Breast epithelium (tissue), 4 donors: ENCODE results near the gene DNAI1. TPM values are rescaled to one million over a fixed set of nuclear protein-coding genes. Genes with fewer than 3 reads are reported as not detected.
"Not testable (repeated sequence)": the region's sequence is repeated elsewhere in the genome, so short reads cannot be mapped to it uniquely, and the experiment has no call there.

ENCODE experiments used
- DNase-seq, 2 donors: peaks; one replicate each; pipeline ENCODE4 v3.0.0-alpha.2; 2019; ENCODE audit warnings: low spot score in 2 of 2
- H3K27ac ChIP-seq, 2 donors: fragments of 200-600 bp; sonication (generic) in 1 of 2; one replicate each; pipeline ENCODE4 v1.5.1; 2016 to 2019; ENCODE audit warnings: mild to moderate bottlenecking in 1 of 2
- H3K27me3 ChIP-seq, 2 donors: fragments of 200-600 bp; sonication (generic) in 1 of 2; one replicate each; pipeline versions ENCODE4 v1.5.1 to v1.6.0; 2017 to 2019; ENCODE audit warnings: control low read depth in 1 of 2, mild to moderate bottlenecking in 1 of 2
- H3K36me3 ChIP-seq: fragments of 200-600 bp; one replicate; pipeline ENCODE4 v1.5.1; 2019
- H3K4me1 ChIP-seq, 2 donors: fragments of 200-600 bp; sonication (generic); one replicate each; pipeline ENCODE4 v1.5.1; 2016 to 2019; ENCODE audit warnings: control low read depth in 1 of 2
- H3K4me3 ChIP-seq, 3 donors: fragments of 200-600 bp; sonication (generic); 1 replicate in 2 of 3; 2 replicates in 1 of 3; pipeline ENCODE4 v1.5.1; 2016 to 2019; ENCODE audit warnings: mild to moderate bottlenecking in 3 of 3, moderate library complexity in 2 of 3
- H3K9me3 ChIP-seq, 2 donors: fragments of 200-600 bp; sonication (generic) in 1 of 2; one replicate each; pipeline ENCODE4 v1.5.1; 2016 to 2019; ENCODE audit warnings: control low read depth in 1 of 2
- POLR2A ChIP-seq: fragments of 450-650 bp; IDR thresholded peaks from one replicate; pipeline ENCODE4 v1.6.1; 2016; ENCODE audit warnings: antibody characterized with exemption, mild to moderate bottlenecking, moderate library complexity
- POLR2AphosphoS5 ChIP-seq, 3 donors: sonication (generic); formaldehyde crosslinking; IDR thresholded peaks; one replicate each; pipeline ENCODE4 v1.6.1; 2017; ENCODE audit warnings: antibody characterized with exemption in 3 of 3
- intact Hi-C: fragments of 100-400 bp; cut with DNase I; formaldehyde crosslinking; loops from one replicate; pipeline ENCODE4 v1.15.1; 2023; ENCODE audit warnings: low total_unique reads
- total RNA-seq, 3 donors: library from RNA; depleted of rRNA; stranded (reverse); fragments of >200 nt; gene quantifications; one replicate each; pipeline ENCODE4 v1.1.0, GENCODE V29; 2016
- TF ChIP-seq, protein P1 (sequence below), 3 donors: fragments of 450-650 bp; IDR thresholded peaks; one replicate each; pipeline ENCODE4 v1.5.1; 2016 to 2017; ENCODE audit warnings: antibody characterized with exemption in 3 of 3, mild to moderate bottlenecking in 3 of 3, moderate library complexity in 3 of 3

The DNAI1 gene
- total RNA-seq, 3 donors from 2014 or later = 1.6 to 3.2 TPM; not detected in 1

DNA sequence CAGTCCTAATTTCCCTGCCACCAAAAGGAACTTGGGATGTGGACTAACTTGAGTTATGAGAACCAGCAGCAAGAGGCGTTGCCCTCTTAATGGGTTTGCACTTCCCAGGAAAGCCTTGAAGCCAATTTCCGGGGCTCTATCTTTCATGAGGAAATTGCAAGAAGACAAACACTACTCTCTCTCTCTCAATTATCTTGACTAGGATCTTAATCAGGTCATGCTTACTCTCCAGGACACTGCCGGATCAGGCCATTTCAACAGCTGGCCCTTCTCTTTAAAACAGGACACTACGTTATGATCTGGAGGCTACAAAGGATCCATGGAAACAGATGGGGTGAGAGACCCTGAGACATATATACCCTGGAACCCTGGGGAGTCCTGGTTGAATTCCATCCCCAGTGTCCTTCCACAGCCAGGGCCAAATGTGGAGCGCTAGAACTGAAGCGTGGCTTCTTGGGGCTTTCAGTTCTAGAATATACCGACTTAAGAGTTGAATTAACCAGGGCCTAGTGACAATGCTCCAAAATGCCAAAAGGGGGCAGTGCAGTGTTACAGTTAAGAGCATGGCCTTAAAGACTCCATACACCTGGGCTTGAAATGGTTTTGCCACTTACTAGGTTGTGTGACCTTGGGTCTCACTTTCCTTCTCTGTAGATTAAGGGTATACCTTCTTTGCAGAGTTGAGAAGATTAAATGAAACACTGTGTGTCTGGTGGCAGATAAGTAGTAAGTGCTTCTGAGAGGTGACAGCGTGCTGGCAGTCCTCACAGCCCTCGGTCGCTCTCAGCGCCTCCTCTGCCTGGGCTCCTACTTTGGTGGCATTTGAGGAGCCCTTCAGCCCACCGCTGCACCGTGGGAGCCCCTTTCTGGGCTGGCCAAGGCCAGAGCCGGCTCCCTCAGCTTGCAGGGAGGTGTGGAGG is 21.3 kb upstream of the DNAI1 start:
- TF ChIP-seq, protein P1, sequence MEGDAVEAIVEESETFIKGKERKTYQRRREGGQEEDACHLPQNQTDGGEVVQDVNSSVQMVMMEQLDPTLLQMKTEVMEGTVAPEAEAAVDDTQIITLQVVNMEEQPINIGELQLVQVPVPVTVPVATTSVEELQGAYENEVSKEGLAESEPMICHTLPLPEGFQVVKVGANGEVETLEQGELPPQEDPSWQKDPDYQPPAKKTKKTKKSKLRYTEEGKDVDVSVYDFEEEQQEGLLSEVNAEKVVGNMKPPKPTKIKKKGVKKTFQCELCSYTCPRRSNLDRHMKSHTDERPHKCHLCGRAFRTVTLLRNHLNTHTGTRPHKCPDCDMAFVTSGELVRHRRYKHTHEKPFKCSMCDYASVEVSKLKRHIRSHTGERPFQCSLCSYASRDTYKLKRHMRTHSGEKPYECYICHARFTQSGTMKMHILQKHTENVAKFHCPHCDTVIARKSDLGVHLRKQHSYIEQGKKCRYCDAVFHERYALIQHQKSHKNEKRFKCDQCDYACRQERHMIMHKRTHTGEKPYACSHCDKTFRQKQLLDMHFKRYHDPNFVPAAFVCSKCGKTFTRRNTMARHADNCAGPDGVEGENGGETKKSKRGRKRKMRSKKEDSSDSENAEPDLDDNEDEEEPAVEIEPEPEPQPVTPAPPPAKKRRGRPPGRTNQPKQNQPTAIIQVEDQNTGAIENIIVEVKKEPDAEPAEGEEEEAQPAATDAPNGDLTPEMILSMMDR (IDR thresholded peaks at IDR 0.05) = peak; percentile 16 to 73 (median 67)
- TF ChIP-seq POLR2A = no peak
- H3K27me3 ChIP-seq = no peaks in the 10 kb centered on the region
- H3K27ac ChIP-seq = no peak overlapping the region
- DNase-seq = peak in 1 of 2 donors; percentile 42
- no peaks in the 10 kb centered on the region for H3K9me3 ChIP-seq
- H3K4me1 ChIP-seq = no peaks in the 10 kb centered on the region
- no peak overlapping the region for H3K4me3 ChIP-seq
- H3K36me3 ChIP-seq = no peaks in the 10 kb centered on the region
- intact Hi-C loops = no loop called here

DNA sequence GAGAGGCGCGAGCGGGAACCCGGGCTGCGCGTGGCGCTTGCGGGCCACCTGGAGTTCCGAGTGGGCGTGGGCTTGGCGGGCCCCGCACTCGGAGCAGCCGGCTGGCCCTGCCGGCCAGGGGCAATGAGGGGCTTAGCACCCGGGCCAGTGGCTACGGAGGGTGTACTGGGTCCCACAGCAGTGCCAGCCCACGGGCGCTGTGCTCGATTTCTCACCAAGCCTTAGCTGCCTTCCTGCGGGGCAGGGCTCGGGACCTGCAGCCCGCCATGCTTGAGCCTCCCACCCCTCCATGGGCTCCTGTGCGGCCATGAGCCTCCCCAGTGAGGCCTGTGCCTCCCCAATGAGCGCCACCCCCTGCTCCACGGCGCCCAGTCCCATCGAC is 20.7 kb upstream of the DNAI1 start:
- DNase-seq, H3K9me3 ChIP-seq, H3K4me1 ChIP-seq, H3K27me3 ChIP-seq, H3K27ac ChIP-seq, H3K36me3 ChIP-seq, H3K4me3 ChIP-seq, intact Hi-C loops: not testable (repeated sequence)

DNA sequence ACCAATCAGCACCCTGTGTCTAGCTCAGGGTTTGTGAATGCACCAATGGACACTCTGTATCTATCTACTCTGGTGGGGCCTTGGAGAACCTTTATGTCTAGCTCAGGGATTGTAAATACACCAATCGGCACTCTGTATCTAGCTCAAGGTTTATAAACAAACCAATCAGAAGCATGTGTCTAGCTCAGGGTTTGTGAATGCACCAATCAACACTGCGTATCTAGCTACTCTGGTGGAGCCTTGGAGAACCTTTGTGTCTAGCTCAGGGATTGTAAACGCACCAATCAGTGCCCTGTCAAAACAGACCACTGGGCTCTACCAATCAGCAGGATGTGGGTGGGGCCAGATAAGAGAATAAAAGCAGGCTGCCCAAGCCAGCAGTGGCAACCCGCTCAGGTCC is 20.1 kb upstream of the DNAI1 start:
- intact Hi-C loops, H3K4me1 ChIP-seq, H3K4me3 ChIP-seq, DNase-seq, H3K27ac ChIP-seq, H3K9me3 ChIP-seq, H3K27me3 ChIP-seq, H3K36me3 ChIP-seq: not testable (repeated sequence)

DNA sequence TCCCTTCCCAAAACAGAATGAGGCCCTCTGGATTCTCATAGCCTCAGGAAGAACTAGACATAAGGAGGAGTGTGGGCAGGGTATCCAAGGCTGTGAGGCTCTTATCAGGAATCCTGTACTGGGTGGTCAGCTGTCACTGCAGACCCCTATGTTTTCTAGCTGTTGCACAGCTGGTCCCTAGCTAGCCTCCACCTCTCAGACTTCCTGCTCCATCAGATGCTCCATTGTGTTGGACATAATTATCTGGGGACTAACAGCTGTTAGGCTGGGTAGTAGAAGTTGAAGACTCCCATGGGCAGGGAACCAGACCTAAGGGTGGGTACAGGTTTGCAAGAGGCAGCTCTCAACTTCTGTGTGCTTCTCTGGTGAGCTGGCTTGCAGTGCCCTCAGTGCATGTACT is 18.6 kb upstream of the DNAI1 start:
- TF ChIP-seq POLR2AphosphoS5 (IDR thresholded peaks at IDR 0.05) = no peak
- no peak for TF ChIP-seq POLR2A
- TF ChIP-seq, protein P1 (IDR thresholded peaks at IDR 0.05) = no peak
- H3K9me3 ChIP-seq = no peaks in the 10 kb centered on the region
- intact Hi-C loops = no loop called here
- H3K27me3 ChIP-seq = no peaks in the 10 kb centered on the region
- no peaks in the 10 kb centered on the region for H3K4me1 ChIP-seq
- H3K36me3 ChIP-seq = no peaks in the 10 kb centered on the region
- no peak overlapping the region for H3K27ac ChIP-seq
- no peak for DNase-seq
- H3K4me3 ChIP-seq = no peak overlapping the region

DNA sequence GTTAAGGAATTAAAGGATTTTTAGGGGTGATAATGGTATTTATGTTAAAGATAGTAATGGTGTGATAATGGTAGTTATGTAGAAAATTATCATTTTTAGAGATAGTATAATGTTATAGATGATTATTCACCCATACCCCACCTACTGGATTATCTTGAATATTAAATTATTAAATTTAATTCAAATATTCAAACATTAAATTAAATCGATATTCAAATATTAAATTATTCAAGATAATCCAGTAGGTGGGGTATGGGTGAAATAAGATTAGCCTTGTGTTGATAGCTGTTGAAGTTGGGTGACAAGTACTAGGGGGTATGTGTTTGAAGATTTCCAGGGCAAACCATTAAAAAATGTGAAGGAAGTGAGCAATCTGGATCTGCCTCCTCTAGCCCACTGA is 15.8 kb upstream of the DNAI1 start:
- Histone ChIP-seq H3K4me1 (no peaks in the 10 kb centered on the region), H3K36me3 (no peaks in the 10 kb centered on the region), H3K4me3 (no peak overlapping the region), H3K9me3 (no peaks in the 10 kb centered on the region), H3K27me3 (no peaks in the 10 kb centered on the region), H3K27ac (no peak overlapping the region)
- DNase-seq = no peak
- TF ChIP-seq POLR2AphosphoS5 (IDR thresholded peaks at IDR 0.05) (no peak), POLR2A (no peak)
- TF ChIP-seq, protein P1 (IDR thresholded peaks at IDR 0.05) = no peak
- intact Hi-C loops = no loop called here

GRCh38 chr9:34443533-34443932 is 15.1 kb upstream of the DNAI1 start:
- no peaks in the 10 kb centered on the region for H3K9me3 ChIP-seq
- H3K36me3 ChIP-seq = no peaks in the 10 kb centered on the region
- intact Hi-C loops = no loop called here
- no peaks in the 10 kb centered on the region for H3K27me3 ChIP-seq
- no peak overlapping the region for H3K4me3 ChIP-seq
- H3K27ac ChIP-seq = no peak overlapping the region
- no peak for TF ChIP-seq POLR2AphosphoS5 (IDR thresholded peaks at IDR 0.05)
- no peak for TF ChIP-seq POLR2A
- TF ChIP-seq, protein P1 (IDR thresholded peaks at IDR 0.05) = no peak
- no peaks in the 10 kb centered on the region for H3K4me1 ChIP-seq
- DNase-seq = no peak
